Measurements from ENCODE around the gene GNAI2.
"Not testable (repeated sequence)": the region's sequence is repeated elsewhere in the genome, so short reads cannot be mapped to it uniquely, and the experiment has no call there.

GNAI2 gene

GRCh38 chr3:50279255-50280016 is 43.4 kb downstream of the GNAI2 start:
- no peak for DNase-seq

- not testable (repeated sequence) for DNase-seq
These were observed 48.1 kb downstream of the GNAI2 start for GRCh38 chr3:50284121-50284520.

- DNase-seq, result no peak
These were observed 50.6 kb downstream of the GNAI2 start for GRCh38 chr3:50286322-50287227.

- no peak for DNase-seq
These were observed 51.3 kb downstream of the GNAI2 start for GRCh38 chr3:50287262-50287661.

GRCh38 chr3:50288387-50289007 is 52.5 kb downstream of the GNAI2 start:
- no peak for DNase-seq

GRCh38 chr3:50289130-50289529 is 53.1 kb downstream of the GNAI2 start:
- DNase-seq, result no peak

GRCh38 chr3:50290161-50290641 is 54.2 kb downstream of the GNAI2 start:
- DNase-seq, result no peak

GRCh38 chr3:50292159-50293078 is 56.4 kb downstream of the GNAI2 start, which contains the start of gene IFRD2:
Gene IFRD2, minus strand, starts transcription at chr3:50292429. Its CDS starts 155 bp downstream, at chr3:50292274.
- peak; percentile 96 for DNase-seq

GRCh38 chr3:50293079-50293801 is 57.2 kb downstream of the GNAI2 start:
- DNase-seq, result no peak

- no peak for DNase-seq
These were observed 58.1 kb downstream of the GNAI2 start for GRCh38 chr3:50294089-50294488.

- no peak for DNase-seq
These were observed 58.7 kb downstream of the GNAI2 start for GRCh38 chr3:50294492-50295403.

- DNase-seq, result no peak
These were observed 59.8 kb downstream of the GNAI2 start for GRCh38 chr3:50295553-50296431.

GRCh38 chr3:50296721-50297383 is 60.8 kb downstream of the GNAI2 start:
- DNase-seq, result no peak

GRCh38 chr3:50297384-50297775 is 61.4 kb downstream of the GNAI2 start:
- DNase-seq, result no peak

- no peak for DNase-seq
These were observed 62.1 kb downstream of the GNAI2 start for GRCh38 chr3:50297896-50298725.

GRCh38 chr3:50298836-50299637 is 63.0 kb downstream of the GNAI2 start, which contains the start of the genes HYAL3 and NAA80:
Gene HYAL3, minus strand, starts transcription at chr3:50299405. Its CDS starts 3,803 bp downstream, at chr3:50295602.
Gene NAA80, minus strand, starts transcription at chr3:50299405. Its CDS starts 1,942 bp downstream, at chr3:50297463.
- peak; percentile 99 for DNase-seq

- no peak for DNase-seq
These were observed 63.6 kb downstream of the GNAI2 start for GRCh38 chr3:50299638-50299928.

All from CD4-positive, alpha-beta T cell treated with Interleukin-15 for 1 hour (primary cell).